Mesothelial cell of epicardium (in vitro differentiated cells): ENCODE measurements around the gene COL4A1. TPM values are rescaled to one million over a fixed set of nuclear protein-coding genes. Genes with fewer than 3 reads are reported as not detected.

Experiments used
- DNase-seq, 2 experiments: peaks; one replicate each; pipeline ENCODE4 v3.0.0; 2021; ENCODE audit warnings: low spot score in 2 of 2; ENCODE audit not compliant: unreplicated experiment in 2 of 2
- H3K27ac Mint-ChIP-seq: 2 replicates; pipeline ENCODE4 v1.8.0; 2021; ENCODE audit warnings: mixed read lengths
- H3K27me3 Mint-ChIP-seq: 2 replicates; pipeline ENCODE4 v1.8.0; 2021; ENCODE audit warnings: low read depth, mixed read lengths
- H3K36me3 Mint-ChIP-seq: 2 replicates; pipeline ENCODE4 v1.8.0; 2021; ENCODE audit warnings: mixed read lengths
- H3K4me1 Mint-ChIP-seq: 2 replicates; pipeline ENCODE4 v1.8.0; 2021; ENCODE audit warnings: mixed read lengths
- H3K4me3 Mint-ChIP-seq: 2 replicates; pipeline ENCODE4 v1.8.0; 2021; ENCODE audit warnings: mild to moderate bottlenecking, moderate library complexity, mixed read lengths
- H3K9me3 Mint-ChIP-seq: 2 replicates; pipeline ENCODE4 v1.8.0; 2021; ENCODE audit warnings: mixed read lengths
- CTCF ChIP-seq: fragments of 200-600 bp; sonication (generic); IDR thresholded peaks from one replicate; pipeline ENCODE4 v1.5.0; 2021; ENCODE audit warnings: antibody characterized with exemption; ENCODE audit not compliant: unreplicated experiment
- total RNA-seq: library from RNA; stranded (reverse); gene quantifications from 3 replicates; pipeline ENCODE4 v1.2.1, GENCODE V29; 2021

The COL4A1 gene
- total RNA-seq, 1 donor from 2014 or later = 362 TPM

GRCh38 chr13:110236831-110237261 is 70.1 kb downstream of the COL4A1 start:
- peaks cover 4% of the 10 kb centered on the region for H3K9me3 Mint-ChIP-seq
- peak in 1 of 2 experiments; percentile 36 for DNase-seq
- no peak overlapping the region for H3K4me3 Mint-ChIP-seq
- H3K27me3 Mint-ChIP-seq = no peaks in the 10 kb centered on the region
- peaks cover 28% of the 10 kb centered on the region for H3K4me1 Mint-ChIP-seq
- no peak for TF ChIP-seq CTCF
- peaks cover 8% of the 10 kb centered on the region for H3K36me3 Mint-ChIP-seq
- H3K27ac Mint-ChIP-seq = no peak overlapping the region

GRCh38 chr13:110236431-110236830 is 70.5 kb downstream of the COL4A1 start:
- TF ChIP-seq CTCF = no peak
- peaks cover 8% of the 10 kb centered on the region for H3K36me3 Mint-ChIP-seq
- H3K4me3 Mint-ChIP-seq = no peak overlapping the region
- no peak overlapping the region for H3K27ac Mint-ChIP-seq
- H3K9me3 Mint-ChIP-seq = peaks cover 4% of the 10 kb centered on the region
- peaks cover 28% of the 10 kb centered on the region for H3K4me1 Mint-ChIP-seq
- no peaks in the 10 kb centered on the region for H3K27me3 Mint-ChIP-seq
- no peak for DNase-seq

- Mint-ChIP-seq H3K27ac (no peak overlapping the region), H3K36me3 (peaks cover 5% of the 10 kb centered on the region)
These were observed 72.4 kb downstream of the COL4A1 start for GRCh38 chr13:110234532-110234931.

GRCh38 chr13:110233951-110234280 is 73.0 kb downstream of the COL4A1 start:
- H3K36me3 Mint-ChIP-seq = peaks cover 5% of the 10 kb centered on the region
- H3K9me3 Mint-ChIP-seq = peaks cover 4% of the 10 kb centered on the region
- H3K4me3 Mint-ChIP-seq = no peak overlapping the region
- H3K27me3 Mint-ChIP-seq = no peaks in the 10 kb centered on the region
- TF ChIP-seq CTCF = no peak
- H3K4me1 Mint-ChIP-seq = peaks cover 22% of the 10 kb centered on the region
- no peak overlapping the region for H3K27ac Mint-ChIP-seq
- DNase-seq = no peak

More at GRCh38 chr13:110234532-110234931, 72.4 kb downstream of the COL4A1 start:
- Mint-ChIP-seq H3K4me1 (peaks cover 27% of the 10 kb centered on the region), H3K9me3 (peaks cover 4% of the 10 kb centered on the region), H3K27me3 (no peaks in the 10 kb centered on the region), H3K4me3 (no peak overlapping the region)
- DNase-seq = no peak
- no peak for TF ChIP-seq CTCF

- Mint-ChIP-seq H3K4me3 (no peak overlapping the region), H3K9me3 (peaks cover 4% of the 10 kb centered on the region), H3K27me3 (no peaks in the 10 kb centered on the region), H3K4me1 (peaks cover 17% of the 10 kb centered on the region), H3K36me3 (peaks cover 5% of the 10 kb centered on the region), H3K27ac (no peak overlapping the region)
- no peak for DNase-seq
- no peak for TF ChIP-seq CTCF
These were observed 73.6 kb downstream of the COL4A1 start for GRCh38 chr13:110233181-110233950.
